ENCODE results near the gene CLEC4G. TPM values are rescaled to one million over a fixed set of nuclear protein-coding genes. Genes with fewer than 3 reads are reported as not detected.

CLEC4G gene
- total RNA-seq, 1 experiment from 2014 or later, result 0.55 TPM

GRCh38 chr19:7762719-7763293 lies 30.9 kb upstream of the CLEC4G start, which contains the start of gene CLEC4M (continued):
- no peak for TF ChIP-seq TEAD4 (CRISPR knock-in tag; IDR thresholded peaks at IDR 0.05)
- no peak for TF ChIP-seq GRHL2 (CRISPR knock-in tag; IDR thresholded peaks at IDR 0.05; ENCODE audit: insufficient replicate concordance, severe bottlenecking)
- TF ChIP-seq RORB (CRISPR knock-in tag; IDR thresholded peaks at IDR 0.05), result no peak
- no peak for TF ChIP-seq CREB1 (CRISPR knock-in tag; IDR thresholded peaks at IDR 0.05)
- no peak for TF ChIP-seq STAT6 (CRISPR knock-in tag; conservative IDR thresholded peaks at IDR 0.05; ENCODE audit: low read depth)
- TF ChIP-seq ERG (CRISPR knock-in tag; IDR thresholded peaks at IDR 0.05), result no peak

GRCh38 chr19:7759156-7759555 lies 27.2 kb upstream of the CLEC4G start:
- ATAC-seq, result no peak
- Mint-ChIP-seq H3K27me3 (ENCODE audit: low read depth) (peaks cover 38% of the 10 kb centered on the region), H3K36me3 (peaks cover 37% of the 10 kb centered on the region), H3K4me3 (no peak overlapping the region), H3K9me3 (peaks cover 82% of the 10 kb centered on the region), H3K4me1 (peaks cover 11% of the 10 kb centered on the region), H3K27ac (no peak overlapping the region)
- ChIA-PET CTCF (no interaction called here), POLR2A (no interaction called here)
- DNase-seq (ENCODE audit: low spot score), result no peak
- TF ChIP-seq ETV6 (CRISPR knock-in tag; IDR thresholded peaks at IDR 0.05) (no peak), CREB1 (CRISPR knock-in tag; IDR thresholded peaks at IDR 0.05) (no peak), CBFB (CRISPR knock-in tag; IDR thresholded peaks at IDR 0.05; ENCODE audit: low read depth) (no peak), OVOL2 (CRISPR knock-in tag; IDR thresholded peaks at IDR 0.05; ENCODE audit: borderline replicate concordance) (no peak), FOXJ3 (CRISPR knock-in tag; IDR thresholded peaks at IDR 0.05; ENCODE audit: borderline replicate concordance) (no peak), E2F4 (CRISPR knock-in tag; IDR thresholded peaks at IDR 0.05; ENCODE audit: borderline replicate concordance, low read depth) (no peak)

GRCh38 chr19:7757358-7757757 lies 25.4 kb upstream of the CLEC4G start:
- POLR2A ChIA-PET, result no interaction called here
- DNase-seq (ENCODE audit: low spot score) (no peak), ATAC-seq (no peak)
- H3K27me3 Mint-ChIP-seq (ENCODE audit: low read depth), result peaks cover 32% of the 10 kb centered on the region
- no peaks in the 10 kb centered on the region for H3K4me1 Mint-ChIP-seq
- H3K4me3 Mint-ChIP-seq, result no peak overlapping the region
- H3K9me3 Mint-ChIP-seq, result peaks cover 81% of the 10 kb centered on the region
- CTCF ChIA-PET, result no interaction called here
- H3K36me3 Mint-ChIP-seq, result peaks cover 33% of the 10 kb centered on the region
- H3K27ac Mint-ChIP-seq, result no peak overlapping the region
- TF ChIP-seq JUN (CRISPR knock-in tag; IDR thresholded peaks at IDR 0.05) (no peak), AFF4 (CRISPR knock-in tag; IDR thresholded peaks at IDR 0.05; ENCODE audit: borderline replicate concordance) (no peak), CDX4 (CRISPR knock-in tag; IDR thresholded peaks at IDR 0.05; ENCODE audit: borderline replicate concordance) (no peak), ZNF425 (CRISPR knock-in tag; conservative IDR thresholded peaks at IDR 0.05) (no peak), PRRX2 (CRISPR knock-in tag; IDR thresholded peaks at IDR 0.05) (no peak), ZNF416 (CRISPR knock-in tag; IDR thresholded peaks at IDR 0.05) (no peak), ZBTB21 (CRISPR knock-in tag; IDR thresholded peaks at IDR 0.05; ENCODE audit: borderline replicate concordance) (no peak), TCF7 (CRISPR knock-in tag; IDR thresholded peaks at IDR 0.05; ENCODE audit: low read depth) (no peak), ATF3 (CRISPR knock-in tag; conservative IDR thresholded peaks at IDR 0.05) (no peak), IRF2 (CRISPR knock-in tag; IDR thresholded peaks at IDR 0.05; ENCODE audit: borderline replicate concordance, low read depth) (no peak)
